ENCODE results near the gene ZKSCAN7.
"Not testable (repeated sequence)": the region's sequence is repeated elsewhere in the genome, so short reads cannot be mapped to it uniquely, and the experiment has no call there.

ZKSCAN7 gene

GRCh38 chr3:44535364-44535763 is 19.6 kb upstream of the ZKSCAN7 start:
- no peak overlapping the region for H3K4me3 ChIP-seq (ENCODE audit: low read length)
- TF ChIP-seq CTCF (conservative IDR thresholded peaks at IDR 0.05; ENCODE audit: low read depth, low read length) = no peak
- DNase-seq (ENCODE audit: low read depth) = no peak

GRCh38 chr3:44544811-44545210 is 10.2 kb upstream of the ZKSCAN7 start:
- not testable (repeated sequence) for DNase-seq (ENCODE audit: low read depth)

GRCh38 chr3:44555723-44556122 is 730 bp downstream of the ZKSCAN7 start:
- no peak for TF ChIP-seq CTCF (conservative IDR thresholded peaks at IDR 0.05; ENCODE audit: low read depth, low read length)
- DNase-seq (ENCODE audit: low read depth) = no peak
- peak overlapping the region; percentile 94 for H3K4me3 ChIP-seq (ENCODE audit: low read length)

More at GRCh38 chr3:44544811-44545210, 10.2 kb upstream of the ZKSCAN7 start:
- not testable (repeated sequence) for H3K4me3 ChIP-seq (ENCODE audit: low read length)

GRCh38 chr3:44557074-44557473 is 2.1 kb downstream of the ZKSCAN7 start:
- no peak overlapping the region for H3K4me3 ChIP-seq (ENCODE audit: low read length)
- TF ChIP-seq CTCF (conservative IDR thresholded peaks at IDR 0.05; ENCODE audit: low read depth, low read length) = no peak
- no peak for DNase-seq (ENCODE audit: low read depth)

GRCh38 chr3:44561076-44561475 is 6.1 kb downstream of the ZKSCAN7 start:
- no peak for TF ChIP-seq CTCF (conservative IDR thresholded peaks at IDR 0.05; ENCODE audit: low read depth, low read length)

GRCh38 chr3:44562147-44562546 is 7.2 kb downstream of the ZKSCAN7 start:
- TF ChIP-seq CTCF (conservative IDR thresholded peaks at IDR 0.05; ENCODE audit: low read depth, low read length) = no peak
- DNase-seq (ENCODE audit: low read depth) = no peak

More at GRCh38 chr3:44561076-44561475, 6.1 kb downstream of the ZKSCAN7 start:
- no peak overlapping the region for H3K4me3 ChIP-seq (ENCODE audit: low read length)
- no peak for DNase-seq (ENCODE audit: low read depth)

GRCh38 chr3:44568561-44568960 is 13.6 kb downstream of the ZKSCAN7 start:
- no peak for TF ChIP-seq CTCF (conservative IDR thresholded peaks at IDR 0.05; ENCODE audit: low read depth, low read length)
- no peak for DNase-seq (ENCODE audit: low read depth)

More at GRCh38 chr3:44562147-44562546, 7.2 kb downstream of the ZKSCAN7 start:
- no peak overlapping the region for H3K4me3 ChIP-seq (ENCODE audit: low read length)

GRCh38 chr3:44571024-44571423 is 16.0 kb downstream of the ZKSCAN7 start:
- no peak for DNase-seq (ENCODE audit: low read depth)
- H3K4me3 ChIP-seq (ENCODE audit: low read length) = no peak overlapping the region
- TF ChIP-seq CTCF (conservative IDR thresholded peaks at IDR 0.05; ENCODE audit: low read depth, low read length) = no peak

More at GRCh38 chr3:44568561-44568960, 13.6 kb downstream of the ZKSCAN7 start:
- no peak overlapping the region for H3K4me3 ChIP-seq (ENCODE audit: low read length)

Measured in retinal pigment epithelial cell (primary cell).